Measurements from ENCODE around the gene SALL3.
A peak's percentile ranks its signal among the peaks of the same experiment; 100 is the strongest.

SALL3 gene

GRCh38 chr18:79008356-79008940 lies 28.8 kb downstream of the SALL3 start:
- DNase-seq = no peak

GRCh38 chr18:79010802-79011201 lies 31.2 kb downstream of the SALL3 start:
- no peak for DNase-seq

DNA sequence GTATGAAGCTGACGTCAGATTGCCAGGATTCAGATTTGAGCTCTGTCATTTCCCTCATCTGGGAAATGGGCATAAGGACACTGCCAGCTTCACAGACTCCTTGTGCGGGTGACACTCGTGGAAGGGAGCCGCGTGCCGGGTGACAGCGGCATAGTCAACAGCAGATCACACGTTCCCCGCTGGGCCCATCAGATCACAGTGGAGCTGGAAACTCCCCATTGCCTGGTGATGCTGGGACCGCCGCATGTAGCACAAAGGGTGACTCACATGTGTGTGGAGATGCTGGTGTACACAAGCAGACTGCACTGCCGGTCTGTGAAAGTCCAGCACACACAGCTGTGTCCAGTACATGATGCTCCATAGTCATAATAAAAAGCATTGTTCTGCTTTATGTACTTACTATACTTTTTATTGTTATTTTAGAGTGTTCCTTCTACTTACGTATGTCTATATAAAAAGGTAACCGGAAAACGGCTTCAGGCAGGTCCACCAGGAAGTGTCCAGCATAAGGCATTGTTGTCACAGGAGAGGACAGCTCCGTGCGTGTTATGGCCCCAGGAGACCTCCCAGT lies 31.8 kb downstream of the SALL3 start:
- no peak for DNase-seq

- no peak for DNase-seq
Measured at GRCh38 chr18:79013869-79014268, 34.3 kb downstream of the SALL3 start.

DNA sequence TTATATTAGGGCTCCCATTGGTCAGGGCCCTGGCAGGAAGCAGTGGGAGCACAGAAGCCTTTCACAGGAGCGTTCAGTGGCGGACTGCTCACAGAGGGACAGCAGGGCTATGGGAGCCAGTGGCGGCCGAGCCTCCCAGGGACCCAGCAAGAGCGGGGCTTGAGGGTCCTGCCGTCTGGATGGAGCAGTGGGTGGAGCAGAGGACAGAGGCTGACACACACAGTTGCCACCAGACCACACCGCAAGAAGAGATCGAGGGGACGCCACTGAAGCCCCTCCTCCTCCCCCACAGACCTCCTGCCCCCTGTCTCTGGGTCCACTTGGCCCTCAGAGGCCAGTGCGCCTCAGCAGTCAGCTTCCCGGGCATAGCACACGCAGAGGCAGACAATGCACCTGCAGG lies 39.3 kb downstream of the SALL3 start:
- no peak for DNase-seq

- no peak for DNase-seq
Measured at GRCh38 chr18:79019881-79020280, 40.3 kb downstream of the SALL3 start.

DNA sequence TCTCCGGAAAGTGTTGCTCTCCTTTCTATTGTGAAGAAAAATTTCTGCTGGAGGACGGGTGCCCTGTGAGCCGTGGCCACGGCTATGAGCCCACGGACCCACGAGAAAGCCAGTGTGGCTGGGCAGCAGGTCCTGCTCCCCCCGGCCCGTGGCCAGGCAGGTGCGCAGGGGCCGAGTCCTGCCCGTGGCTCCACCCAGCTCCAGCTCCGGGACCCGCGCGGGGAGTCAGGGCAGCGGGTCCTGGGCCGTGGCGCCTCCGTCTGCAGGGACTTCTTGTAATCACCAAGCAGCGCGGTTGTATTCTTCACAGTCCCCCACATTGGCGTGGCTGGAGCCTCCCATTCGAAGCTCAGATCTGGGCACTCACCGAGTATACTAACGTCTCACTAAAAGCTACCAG lies 43.0 kb downstream of the SALL3 start:
- no peak for DNase-seq

DNA sequence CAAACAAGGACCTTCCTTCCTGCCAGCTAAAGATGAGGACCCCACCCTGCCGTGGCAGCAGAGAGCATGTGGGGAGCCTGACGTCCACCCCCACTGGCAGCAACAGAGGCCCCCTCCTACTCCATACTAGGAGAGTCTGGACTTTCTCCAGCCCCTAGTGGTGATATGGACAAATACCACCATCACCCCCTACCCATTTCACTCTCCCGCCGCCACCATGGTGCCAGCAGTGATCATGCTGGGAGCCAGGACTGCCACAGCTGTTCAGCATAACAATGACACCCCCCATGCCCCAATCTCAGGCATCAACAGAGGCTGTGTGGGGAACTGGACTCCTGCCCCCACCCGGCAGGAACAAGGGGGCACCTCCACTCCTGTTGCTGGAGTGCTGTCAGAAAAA lies 46.9 kb downstream of the SALL3 start:
- DNase-seq = no peak

GRCh38 chr18:79030680-79031079 lies 51.1 kb downstream of the SALL3 start:
- no peak for DNase-seq

DNA sequence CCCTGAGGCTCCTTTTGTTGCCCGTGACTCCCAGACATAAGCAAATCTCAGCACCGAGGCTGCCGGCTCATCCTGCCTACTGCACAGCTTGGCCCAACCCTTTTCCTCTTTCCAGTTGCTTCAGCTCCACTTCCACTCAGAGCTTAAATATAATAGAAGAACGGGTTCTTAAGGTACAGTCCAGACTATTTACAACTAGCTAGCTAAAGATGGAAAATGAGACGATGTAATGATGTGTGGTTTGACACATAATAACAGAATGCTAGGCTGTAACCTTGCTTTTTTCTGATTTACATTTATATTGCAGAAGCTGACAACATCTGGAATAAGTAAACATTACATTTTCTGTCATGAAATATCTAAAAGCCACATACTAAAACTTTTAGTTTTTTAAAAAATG lies 62.7 kb downstream of the SALL3 start:
- no peak for DNase-seq

DNA sequence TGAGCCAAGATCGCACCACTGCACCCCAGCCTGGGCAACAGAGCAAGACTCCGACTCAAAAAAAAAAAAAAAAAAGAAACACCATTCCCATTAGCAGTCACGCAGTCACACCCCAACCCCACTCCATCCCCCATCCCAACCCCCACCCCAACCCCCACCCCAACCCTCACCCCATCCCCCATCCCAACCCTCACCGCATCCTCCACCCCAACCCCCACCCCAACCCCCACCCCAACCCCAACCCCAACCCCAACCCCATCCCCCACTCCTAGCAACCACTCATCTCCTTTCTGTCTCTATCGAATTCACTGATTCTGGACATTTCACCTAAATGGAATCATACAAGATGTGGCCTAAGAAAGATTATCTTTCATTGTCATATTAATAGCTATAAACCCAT lies 63.7 kb downstream of the SALL3 start:
- DNase-seq = no peak

DNA sequence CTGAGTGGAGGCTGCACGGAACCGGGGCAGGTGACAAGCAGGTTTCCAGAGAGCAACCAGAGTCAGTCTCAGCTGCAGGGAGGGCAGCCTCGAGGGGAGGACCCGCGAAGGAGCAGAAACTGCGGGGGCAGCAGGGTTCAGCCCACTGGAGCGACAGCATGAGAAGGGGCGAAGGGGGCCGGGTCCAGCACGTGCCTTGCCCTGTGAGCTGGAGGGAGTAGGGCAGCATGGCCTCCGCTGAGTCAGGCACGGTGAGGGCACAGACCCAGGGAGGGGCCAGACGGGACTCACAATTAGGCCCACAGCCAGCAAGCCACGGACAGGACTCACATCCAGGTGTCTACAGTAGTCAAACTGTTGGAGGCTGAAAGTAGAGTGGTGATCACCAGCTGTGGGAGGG lies 66.9 kb downstream of the SALL3 start:
- DNase-seq = peak; percentile 27

GRCh38 chr18:79047556-79048244 lies 68.1 kb downstream of the SALL3 start:
- DNase-seq = no peak

- no peak for DNase-seq
Measured at GRCh38 chr18:79048245-79048632, 68.6 kb downstream of the SALL3 start.

- DNase-seq = no peak
Measured at GRCh38 chr18:79049506-79049905, 69.9 kb downstream of the SALL3 start.

All from NCI-H1105 (cell line).